Measurements from ENCODE around the gene CRHR1.
A peak's percentile ranks its signal among the peaks of the same experiment; 100 is the strongest.

The CRHR1 gene

DNA sequence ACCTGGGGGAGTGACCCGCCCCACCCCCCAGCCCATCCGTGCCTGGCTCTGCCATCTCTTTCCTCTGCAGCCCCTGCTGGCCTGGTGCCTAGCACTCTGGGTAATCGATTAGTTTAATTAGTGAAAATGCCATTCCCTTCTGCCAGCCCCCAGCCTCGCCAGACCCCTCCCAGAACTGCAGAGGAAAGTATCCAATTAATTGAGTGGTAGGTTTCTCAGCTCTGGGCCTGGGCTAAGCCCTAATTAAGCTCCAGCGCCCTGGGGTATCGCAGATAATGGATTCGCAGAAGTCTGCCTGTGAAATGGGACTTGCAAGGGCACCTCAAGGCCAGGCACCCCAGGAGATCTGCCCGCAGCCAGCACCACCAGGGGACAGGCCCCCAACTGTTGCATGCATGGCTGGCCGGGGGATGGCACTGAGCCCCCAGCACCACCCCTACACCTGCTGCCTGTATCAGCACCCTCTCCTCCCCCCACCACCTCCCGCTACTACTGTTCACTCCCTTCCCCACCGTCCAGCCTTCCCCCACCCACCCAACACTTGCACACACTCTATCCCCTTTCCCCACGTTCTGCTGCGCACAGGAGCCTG lies 40.9 kb downstream of the CRHR1 start:
- no peak for DNase-seq

DNA sequence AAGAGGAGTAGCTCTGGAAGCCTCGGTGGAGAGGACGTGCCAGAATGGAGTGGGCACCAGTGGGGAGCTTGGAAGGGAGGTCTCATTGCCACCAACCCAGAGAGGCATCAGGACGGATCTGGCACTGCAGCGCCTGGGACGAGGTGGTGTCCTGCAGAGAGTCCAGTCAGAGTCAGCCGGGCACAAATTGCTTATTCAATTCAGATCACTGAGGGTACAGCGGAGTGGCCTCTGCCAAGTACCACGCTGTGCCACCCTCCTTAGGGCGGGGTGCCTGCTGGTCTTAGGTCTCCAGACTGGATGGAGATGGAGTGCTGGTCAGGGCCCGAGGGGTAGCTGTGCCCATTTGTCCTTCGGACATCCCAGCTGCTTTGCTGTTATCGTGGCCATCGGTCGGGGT lies 41.7 kb downstream of the CRHR1 start:
- DNase-seq = no peak

DNA sequence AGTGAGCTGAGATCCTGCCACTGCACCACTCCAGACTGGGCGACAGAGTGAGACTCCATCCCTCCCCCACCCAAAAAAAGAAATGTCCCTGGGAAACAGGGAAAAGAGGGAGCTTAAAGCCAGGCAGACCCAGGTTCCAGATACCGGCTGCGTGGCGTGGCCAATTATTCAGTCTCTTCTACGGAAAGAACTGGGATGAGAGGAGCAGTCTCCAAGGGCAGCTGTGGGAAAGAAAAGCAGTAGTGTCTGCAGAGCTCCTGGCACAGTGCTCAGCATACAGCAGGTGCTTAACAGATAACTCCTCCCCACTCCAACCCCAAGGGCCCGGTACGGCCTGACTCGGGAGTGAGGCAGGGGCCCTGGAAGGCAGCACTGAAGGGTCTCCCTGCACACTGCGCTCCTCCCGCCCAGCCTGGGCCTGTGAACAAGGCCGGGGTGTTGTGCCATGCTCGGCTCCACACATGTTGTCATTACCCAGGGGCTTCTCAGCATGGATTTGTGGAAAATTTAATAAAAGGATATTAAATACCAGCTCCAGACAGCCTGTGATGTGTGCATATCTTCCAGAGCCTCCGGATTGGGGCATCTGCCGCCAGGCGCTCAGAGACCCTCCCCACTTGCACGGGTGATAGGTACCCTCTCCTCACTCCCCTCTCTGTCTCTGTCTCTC lies 42.9 kb downstream of the CRHR1 start:
- DNase-seq = no peak

DNA sequence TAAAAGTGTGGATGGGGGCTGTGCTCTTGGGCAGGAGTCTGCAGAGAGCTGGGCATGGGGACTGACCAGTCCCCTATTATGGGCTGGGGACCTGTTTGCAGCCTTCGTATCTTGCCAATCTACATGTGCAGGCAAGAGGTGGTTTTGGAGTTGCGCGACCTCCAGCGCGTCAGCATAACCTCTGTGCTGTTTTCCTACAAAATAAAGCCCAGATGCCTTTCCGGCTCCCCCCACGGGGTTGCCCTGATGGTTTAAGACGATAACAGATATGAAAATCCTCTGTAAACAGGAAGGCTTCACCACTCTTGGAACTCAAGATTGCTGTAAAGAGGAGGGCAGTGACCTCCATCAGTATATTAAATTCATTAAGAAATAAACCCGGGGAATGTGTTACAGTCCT lies 44.1 kb downstream of the CRHR1 start:
- DNase-seq = no peak

DNA sequence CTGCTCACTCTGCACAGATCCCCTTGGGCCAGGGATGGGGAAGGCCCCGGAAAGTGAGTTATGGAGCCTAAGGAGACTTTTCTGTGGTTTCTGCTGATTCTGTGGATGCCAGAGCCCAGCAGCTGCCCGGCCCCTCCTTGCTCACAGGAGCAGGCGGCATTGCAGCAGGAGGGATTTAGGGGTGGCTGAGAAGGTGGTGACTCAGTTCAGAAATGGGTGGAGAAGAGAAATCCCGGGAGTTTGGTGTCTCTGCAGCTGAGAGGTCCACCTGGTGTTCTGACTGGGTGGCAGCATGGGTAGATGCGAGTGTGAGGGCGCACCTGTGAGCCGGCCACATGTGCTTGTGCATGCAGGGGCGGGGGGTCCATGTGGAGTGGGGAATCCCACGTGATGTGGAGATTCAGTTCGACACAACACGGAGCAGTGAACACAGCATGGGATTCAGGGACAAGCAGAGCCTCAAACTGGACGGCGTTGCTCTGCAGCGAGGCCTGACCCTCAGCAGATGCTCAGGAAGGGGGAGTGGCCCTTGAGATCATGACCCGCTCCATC lies 44.5 kb downstream of the CRHR1 start:
- DNase-seq = no peak

DNA sequence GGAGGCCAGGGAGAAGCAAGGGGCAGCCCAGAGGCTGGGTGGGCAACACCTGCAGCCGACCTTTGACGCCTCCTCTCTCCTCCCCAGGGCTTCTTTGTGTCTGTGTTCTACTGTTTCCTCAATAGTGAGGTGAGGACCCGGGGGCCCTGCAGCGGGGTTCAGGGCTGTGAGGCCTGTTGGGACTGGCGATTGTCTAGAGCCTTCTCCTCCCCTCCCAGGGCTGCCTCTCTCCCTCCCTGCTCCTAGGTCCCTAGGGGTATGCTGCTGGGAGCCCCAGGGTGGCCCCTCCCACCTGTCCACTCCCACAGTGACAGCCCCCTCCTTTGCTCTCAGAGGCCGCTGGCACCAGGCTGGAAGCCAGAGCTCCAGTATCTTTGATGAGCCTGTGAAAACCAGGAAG lies 49.8 kb downstream of the CRHR1 start:
- DNase-seq = no peak

DNA sequence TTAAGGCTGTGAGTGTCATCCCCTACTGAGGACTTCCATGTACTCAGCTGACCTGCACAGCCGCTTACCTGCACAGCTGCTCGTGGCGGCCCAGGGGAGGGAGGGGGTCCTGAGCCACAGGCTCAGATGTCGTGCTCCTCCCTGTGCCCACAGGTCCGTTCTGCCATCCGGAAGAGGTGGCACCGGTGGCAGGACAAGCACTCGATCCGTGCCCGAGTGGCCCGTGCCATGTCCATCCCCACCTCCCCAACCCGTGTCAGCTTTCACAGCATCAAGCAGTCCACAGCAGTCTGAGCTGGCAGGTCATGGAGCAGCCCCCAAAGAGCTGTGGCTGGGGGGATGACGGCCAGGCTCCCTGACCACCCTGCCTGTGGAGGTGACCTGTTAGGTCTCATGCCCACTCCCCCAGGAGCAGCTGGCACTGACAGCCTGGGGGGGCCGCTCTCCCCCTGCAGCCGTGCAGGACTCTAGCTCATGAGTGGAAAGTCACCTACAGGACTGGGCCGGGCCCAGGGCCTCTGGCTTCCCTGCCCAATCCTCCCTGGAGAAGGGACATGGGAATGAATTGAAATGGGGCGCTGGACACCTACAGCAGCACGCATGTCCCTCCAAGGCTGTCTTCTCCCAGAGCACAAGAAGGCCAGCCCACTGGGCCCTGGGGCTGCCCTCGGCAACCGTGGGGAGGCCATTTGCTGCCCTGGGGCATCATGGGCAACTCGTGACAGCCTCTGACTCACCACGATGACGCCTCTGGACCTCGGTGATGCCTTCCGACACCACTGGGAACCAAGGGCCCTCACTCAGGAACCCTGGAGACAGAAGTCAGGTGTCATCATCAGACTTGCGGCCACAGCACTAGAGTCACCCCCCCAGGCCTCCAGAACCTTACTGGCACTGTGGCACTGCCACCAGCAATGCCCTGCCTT lies 50.6 kb downstream of the CRHR1 start:
- no peak for DNase-seq

DNA sequence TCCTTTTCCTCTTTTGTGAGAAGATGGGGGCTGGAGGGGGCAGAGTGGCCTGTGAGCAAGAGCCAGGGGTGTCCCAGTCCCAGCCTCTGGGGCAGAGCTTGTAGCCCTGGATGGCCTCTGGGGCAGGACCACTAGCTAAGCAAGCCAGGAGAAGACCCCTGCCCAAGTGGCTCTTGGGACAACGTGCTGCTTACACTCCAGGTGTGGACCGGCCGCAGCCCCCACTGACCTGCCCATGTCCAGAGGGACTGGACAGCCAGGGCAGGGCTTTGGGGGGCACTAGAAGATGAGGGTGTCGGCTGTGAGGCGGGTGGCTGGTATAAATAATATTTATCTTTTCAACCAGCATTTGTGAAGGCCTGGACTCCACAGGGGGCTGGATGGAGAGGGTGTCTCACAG lies 51.4 kb downstream of the CRHR1 start:
- no peak for DNase-seq

DNA sequence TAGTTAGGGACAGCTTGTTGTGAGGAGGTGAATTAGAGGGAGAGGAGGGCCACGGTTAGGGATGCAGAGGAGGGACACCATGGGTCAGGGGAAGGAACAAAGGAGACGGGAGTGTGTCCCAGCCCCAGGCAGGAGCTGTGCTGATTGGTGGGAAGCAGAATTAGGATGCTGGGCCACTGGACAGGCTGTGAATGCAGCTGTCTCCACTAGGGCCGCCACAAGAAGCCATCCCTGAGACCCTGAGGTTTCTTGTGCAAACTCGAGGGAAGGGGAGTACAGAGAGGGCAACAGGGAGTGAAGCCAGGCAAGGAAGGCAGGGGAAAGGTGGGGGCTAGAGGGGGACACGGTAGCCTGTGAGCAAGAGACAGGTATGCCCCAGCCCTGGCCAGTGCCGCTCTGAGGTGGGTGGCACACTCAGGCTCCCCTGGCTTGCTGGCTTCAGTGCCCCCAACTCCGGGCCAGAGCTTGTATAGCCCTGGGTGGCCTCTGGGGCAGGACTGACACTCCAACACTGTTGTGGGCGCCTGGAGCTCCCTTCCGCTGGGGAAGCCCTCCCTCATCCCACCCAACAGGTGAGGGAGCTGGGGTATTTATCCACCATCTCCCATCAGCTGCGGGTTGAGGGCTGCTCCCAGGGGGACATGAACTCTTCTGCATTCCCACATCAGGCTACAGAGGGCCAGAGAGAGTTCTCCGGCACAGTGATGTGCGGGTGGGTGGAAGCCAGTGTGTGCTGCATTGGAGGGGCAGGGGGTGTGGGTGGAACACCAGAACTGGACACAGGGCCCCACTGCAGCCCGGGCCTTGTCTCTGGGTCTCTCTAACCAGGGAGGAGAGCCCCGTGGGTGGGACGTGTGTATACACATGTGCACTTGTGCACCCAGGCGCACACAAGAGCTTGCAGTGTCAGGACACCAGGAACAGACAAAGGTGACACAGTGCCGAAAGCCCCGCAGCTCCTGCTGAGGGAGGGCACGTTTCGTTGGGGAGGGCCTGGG lies 52.2 kb downstream of the CRHR1 start:
- no peak for DNase-seq

DNA sequence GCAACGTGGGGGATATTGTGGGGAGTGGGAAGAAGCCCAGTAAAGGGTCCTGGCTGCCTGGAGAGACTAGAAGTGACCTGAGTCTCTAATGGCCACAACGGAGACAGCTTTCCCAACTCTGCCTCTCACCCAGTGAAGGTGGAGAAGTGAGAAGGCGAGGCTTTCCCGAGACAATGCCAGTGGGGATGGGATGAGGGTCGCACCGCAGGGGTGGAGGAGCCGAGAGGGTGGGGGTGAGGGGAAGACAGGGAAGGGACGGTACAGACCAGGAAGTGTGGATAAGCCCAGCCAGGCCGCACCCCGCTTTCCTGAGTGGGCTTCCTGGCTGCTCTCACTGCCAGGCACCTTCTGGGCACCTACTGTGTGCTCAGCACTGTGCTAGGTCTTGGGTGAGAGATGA lies 53.1 kb downstream of the CRHR1 start:
- DNase-seq = no peak

DNA sequence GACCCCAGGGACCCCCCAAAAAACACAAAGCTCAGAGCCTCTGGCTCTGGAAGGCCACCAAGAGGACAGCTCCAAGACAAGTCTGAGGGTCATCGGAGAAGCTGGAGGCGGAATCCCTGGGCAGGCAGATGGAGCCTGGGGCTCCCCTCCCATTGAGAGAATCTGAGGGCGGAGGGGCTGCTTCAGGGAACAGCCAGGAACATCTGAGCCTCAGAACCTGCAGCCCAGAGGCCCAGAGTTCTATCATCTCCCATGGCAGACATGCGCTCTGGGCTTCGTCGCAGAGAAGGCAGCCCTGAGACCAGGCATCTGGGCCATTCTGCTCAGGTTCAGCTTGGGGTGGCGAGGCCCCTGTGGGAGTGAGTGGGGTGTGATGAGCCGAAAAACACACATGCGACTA lies 53.5 kb downstream of the CRHR1 start:
- no peak for DNase-seq

DNA sequence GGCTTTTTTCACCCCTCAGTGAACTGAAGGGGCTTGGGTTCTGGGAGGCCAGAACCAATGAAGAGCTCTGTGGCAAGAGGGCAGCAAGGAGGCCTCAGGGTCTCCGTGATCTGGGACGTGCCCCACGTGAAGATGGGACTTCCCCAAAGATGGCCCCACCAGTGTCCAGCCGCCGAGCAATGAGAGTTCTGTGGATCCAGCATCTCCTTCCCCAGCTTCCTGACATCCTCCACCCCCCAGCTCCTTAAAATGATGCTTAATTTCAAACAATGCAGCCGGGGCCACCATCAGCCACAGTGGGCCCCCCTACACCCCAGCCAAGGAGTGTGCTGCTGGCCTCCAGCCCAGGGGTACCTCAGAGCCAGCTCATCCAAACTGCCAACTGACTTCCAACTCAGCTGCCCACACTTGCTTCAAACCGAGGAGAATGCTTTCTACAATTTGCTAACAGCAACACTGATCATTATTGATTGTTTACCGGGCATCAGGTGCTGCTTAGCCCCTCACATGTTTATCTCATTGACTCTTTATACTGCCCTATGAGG lies 54.7 kb downstream of the CRHR1 start:
- no peak for DNase-seq

DNA sequence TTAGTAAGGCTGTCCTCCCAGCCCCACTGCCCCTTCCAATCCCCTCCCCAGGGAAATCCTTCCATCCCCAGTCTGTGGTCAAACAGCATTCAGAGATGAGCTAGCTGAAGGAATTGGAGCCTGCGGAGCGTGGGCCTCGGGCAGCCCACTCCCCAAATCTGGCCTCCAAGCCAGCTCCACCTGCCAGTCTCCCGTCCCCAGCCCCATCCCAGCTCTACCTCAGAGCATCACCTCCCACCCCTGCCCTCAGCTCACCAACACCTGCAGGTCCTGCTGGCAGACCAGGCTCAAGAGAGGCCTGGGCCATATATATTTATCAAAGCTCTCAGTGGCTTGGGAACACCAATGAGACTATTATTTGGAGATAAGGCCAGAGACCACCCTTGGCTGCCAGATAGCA lies 55.3 kb downstream of the CRHR1 start:
- DNase-seq = no peak

DNA sequence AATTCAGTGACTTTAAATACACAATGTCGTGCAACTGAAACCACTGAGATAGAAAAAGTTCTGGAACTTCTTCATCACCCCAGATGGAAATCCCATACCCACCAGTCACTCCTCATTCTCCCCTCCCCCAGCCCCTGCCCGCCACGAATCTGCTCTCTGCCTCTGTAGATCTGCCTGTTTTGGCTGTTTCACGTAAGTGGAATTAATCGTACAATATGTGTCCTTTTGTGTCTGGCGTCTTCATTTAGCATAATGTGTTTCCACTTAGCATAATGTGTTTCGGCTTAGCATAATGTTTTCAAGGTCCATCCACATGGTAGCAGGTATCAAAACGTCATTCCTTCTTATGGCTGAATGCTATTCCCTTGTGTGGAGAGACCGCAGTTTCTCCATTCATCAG lies 57.1 kb downstream of the CRHR1 start:
- DNase-seq = no peak

DNA sequence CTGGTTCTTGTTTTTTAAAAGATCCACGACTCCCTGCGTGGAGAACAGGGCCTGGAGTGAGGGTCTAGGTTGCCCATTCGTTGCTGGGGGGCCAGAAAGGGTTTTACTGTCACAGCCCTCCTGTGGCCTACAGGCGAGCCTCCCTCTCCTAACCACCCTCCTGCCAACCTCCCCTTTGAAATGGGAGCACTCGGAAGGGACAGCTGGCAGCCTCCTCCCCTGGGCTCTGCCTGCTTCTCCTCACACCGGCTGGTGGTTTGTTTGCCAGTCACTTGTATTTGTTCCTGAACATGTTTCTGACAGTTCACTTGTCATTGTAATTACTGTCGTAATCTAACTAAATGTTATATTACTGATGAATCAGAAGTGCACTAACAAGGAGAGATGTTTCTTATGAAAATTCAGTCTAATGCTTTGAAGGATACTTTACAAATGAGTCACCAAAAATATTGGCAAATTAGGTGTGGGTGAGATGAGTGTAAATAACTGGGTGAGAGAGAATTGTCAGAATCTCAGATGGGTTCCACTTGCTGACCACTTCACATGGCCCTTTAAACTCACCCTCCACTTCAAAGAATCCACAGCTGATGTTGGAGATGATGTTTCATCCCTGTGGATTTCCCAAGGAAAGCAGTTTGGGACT lies 57.9 kb downstream of the CRHR1 start:
- peak; percentile 53 for DNase-seq

DNA sequence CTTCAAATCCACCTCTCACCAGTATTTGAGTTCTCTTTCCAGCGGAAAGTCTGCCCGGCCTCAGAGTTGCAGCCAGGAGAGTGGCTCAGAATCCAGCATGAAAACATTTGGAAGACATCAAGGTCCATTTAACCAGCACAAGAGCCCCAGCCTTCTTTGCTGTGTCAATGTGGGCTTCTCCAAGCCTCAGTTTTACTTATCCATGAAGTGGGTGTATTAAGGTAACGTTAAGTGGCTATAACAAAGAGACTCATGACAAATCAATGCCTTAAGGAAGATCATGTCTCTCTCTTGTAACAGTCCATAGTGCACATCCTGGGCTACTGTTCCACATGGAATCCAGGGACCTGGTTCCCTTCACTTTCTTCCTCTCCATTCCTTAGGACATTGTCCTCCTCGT lies 59.6 kb downstream of the CRHR1 start:
- DNase-seq = no peak

DNA sequence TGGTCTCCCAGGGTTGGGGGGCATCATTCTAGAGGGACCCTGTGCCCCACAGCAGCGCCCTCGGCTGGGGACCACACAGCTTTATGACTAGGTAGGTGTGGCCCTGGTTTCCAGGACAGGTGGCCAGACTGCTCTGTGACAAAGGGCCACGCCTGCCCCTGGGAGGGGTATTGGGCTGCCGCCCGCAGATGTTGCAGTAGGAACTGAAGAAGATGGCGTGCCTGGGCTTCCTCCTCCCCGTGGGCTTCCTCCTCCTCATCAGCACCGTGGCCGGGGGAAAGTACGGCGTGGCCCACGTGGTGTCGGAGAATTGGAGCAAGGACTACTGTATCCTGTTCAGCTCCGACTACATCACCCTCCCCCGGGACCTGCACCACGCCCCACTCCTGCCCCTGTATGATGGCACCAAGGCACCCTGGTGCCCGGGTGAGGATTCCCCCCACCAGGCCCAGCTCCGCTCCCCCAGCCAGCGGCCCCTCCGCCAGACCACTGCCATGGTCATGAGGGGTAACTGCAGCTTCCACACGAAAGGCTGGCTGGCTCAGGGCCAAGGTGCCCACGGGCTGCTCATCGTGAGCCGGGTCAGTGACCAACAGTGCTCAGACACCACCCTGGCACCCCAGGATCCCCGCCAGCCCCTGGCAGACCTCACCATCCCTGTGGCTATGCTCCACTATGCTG lies 60.7 kb downstream of the CRHR1 start, which contains the start of gene SPPL2C:
Gene SPPL2C (plus strand): TSS at position 187 of the 681 bp plus-strand sequence. CDS start 26 bp downstream, at position 213.
- DNase-seq = no peak

DNA sequence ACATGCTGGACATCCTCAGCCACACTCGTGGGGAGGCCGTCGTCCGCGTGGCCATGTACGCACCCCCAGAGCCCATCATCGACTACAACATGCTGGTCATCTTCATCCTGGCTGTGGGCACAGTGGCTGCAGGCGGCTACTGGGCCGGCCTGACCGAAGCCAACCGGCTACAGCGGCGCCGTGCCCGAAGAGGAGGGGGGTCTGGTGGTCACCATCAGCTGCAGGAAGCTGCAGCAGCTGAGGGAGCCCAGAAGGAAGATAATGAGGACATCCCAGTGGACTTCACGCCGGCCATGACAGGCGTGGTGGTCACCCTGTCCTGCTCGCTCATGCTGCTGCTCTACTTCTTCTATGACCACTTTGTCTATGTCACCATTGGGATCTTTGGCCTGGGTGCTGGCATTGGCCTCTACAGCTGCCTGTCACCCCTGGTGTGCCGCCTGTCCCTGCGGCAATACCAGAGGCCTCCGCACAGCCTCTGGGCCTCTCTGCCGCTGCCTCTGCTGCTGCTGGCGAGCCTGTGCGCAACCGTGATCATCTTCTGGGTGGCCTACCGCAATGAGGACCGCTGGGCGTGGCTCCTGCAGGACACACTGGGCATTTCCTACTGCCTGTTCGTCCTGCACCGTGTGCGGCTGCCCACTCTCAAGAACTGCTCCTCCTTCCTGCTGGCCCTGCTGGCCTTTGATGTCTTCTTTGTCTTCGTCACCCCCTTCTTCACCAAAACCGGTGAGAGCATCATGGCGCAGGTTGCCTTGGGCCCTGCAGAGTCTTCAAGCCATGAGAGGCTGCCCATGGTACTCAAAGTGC lies 61.5 kb downstream of the CRHR1 start:
- DNase-seq = no peak

DNA sequence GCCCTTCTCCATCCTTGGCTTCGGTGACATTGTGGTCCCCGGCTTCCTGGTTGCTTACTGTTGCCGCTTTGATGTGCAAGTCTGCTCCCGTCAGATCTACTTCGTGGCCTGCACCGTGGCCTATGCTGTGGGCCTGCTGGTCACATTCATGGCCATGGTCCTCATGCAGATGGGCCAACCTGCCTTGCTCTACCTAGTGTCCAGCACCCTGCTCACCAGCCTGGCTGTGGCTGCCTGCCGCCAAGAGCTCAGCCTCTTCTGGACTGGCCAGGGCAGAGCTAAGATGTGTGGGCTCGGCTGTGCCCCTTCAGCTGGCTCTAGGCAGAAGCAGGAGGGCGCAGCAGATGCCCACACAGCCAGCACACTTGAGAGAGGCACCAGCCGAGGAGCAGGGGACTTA lies 62.1 kb downstream of the CRHR1 start:
- no peak for DNase-seq

DNA sequence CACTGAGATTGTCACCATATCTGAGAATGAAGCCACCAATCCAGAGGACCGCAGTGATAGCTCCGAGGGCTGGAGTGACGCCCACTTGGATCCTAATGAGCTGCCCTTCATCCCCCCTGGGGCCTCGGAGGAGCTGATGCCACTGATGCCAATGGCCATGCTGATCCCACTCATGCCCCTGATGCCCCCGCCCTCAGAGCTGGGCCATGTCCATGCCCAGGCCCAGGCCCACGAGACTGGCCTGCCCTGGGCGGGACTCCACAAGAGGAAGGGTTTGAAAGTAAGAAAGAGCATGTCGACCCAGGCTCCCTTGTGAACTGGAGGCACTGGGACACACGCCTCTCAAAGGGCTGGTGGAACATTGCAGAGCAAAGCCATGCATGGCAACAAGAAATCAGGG lies 62.5 kb downstream of the CRHR1 start:
- DNase-seq = no peak

Data from SHP77 treated with DMSO at 0.1 percent for 48 hours (cell line).